Peyer's patch (tissue), 4 donors: ENCODE results near the gene OR2S2. TPM values are rescaled to one million over a fixed set of nuclear protein-coding genes. Genes with fewer than 3 reads are reported as not detected.

Experiments
- DNase-seq, 3 donors: peaks; one replicate each; pipeline ENCODE4 v3.0.0-alpha.2; 2017 to 2019
- H3K27ac ChIP-seq, 4 donors: fragments of 200-600 bp; sonication (generic); one replicate each; pipeline ENCODE4 v1.5.1; 2016 to 2019
- H3K27me3 ChIP-seq, 2 donors: fragments of 200-600 bp; sonication (generic); one replicate each; pipeline ENCODE4 v1.5.1; 2019
- H3K36me3 ChIP-seq, 3 donors: fragments of 200-600 bp; sonication (generic); one replicate each; pipeline ENCODE4 v1.5.1; 2016 to 2019
- H3K4me1 ChIP-seq, 4 donors: fragments of 200-600 bp; sonication (generic); one replicate each; pipeline ENCODE4 v1.5.1; 2016 to 2019
- H3K4me3 ChIP-seq, 4 donors: fragments of 200-600 bp; sonication (generic); 1 replicate in 3 of 4; 2 replicates in 1 of 4; pipeline ENCODE4 v1.5.1; 2016 to 2019; ENCODE audit warnings: mild to moderate bottlenecking in 1 of 4
- H3K9me3 ChIP-seq, 4 donors: fragments of 200-600 bp; sonication (generic); one replicate each; pipeline ENCODE4 v1.5.1; 2016 to 2019; ENCODE audit warnings: mild to moderate bottlenecking in 1 of 4
- POLR2A ChIP-seq, 2 donors: fragments of 450-650 bp; IDR thresholded peaks; one replicate each; pipeline ENCODE4 v1.5.1; 2017; ENCODE audit warnings: antibody characterized with exemption in 2 of 2, mild to moderate bottlenecking in 2 of 2, moderate library complexity in 2 of 2
- total RNA-seq, 4 donors: library from RNA; depleted of rRNA; stranded (reverse); fragments of >200 nt; gene quantifications; one replicate each; pipeline ENCODE4 v1.1.0, GENCODE V29; 2016
- TF ChIP-seq, protein P1 (sequence below), 6 experiments: fragments of 450-650 bp in 4 of 6; fragments of 200-600 bp in 2 of 6; sonication (generic) in 1 of 6; IDR thresholded peaks; one replicate each; pipeline ENCODE4 v1.5.1; 2017 to 2019; ENCODE audit warnings: antibody characterized with exemption in 6 of 6, mild to moderate bottlenecking in 3 of 6, moderate library complexity in 1 of 6

Gene OR2S2
- total RNA-seq, 4 donors from 2014 or later: not detected

DNA sequence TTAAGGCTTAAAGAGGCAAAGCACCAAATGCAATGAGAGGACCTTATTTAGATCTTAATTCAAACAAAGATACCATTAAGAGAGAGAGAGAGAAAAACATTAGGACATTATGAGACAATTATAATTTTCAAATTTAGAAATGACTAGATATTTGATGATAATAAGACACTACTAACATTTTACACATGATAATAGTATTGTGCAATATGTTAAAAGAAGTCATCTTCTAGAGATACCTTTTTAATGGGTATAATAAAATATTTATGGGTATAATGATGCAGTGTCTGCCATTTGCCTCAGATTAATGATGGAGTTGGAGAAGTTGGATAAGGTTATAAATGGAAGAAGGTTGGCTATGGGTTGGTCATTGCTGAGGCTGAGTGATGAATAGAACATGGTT is 27.4 kb downstream of the OR2S2 start:
- TF ChIP-seq POLR2A (IDR thresholded peaks at IDR 0.05): no peak
- TF ChIP-seq, protein P1, sequence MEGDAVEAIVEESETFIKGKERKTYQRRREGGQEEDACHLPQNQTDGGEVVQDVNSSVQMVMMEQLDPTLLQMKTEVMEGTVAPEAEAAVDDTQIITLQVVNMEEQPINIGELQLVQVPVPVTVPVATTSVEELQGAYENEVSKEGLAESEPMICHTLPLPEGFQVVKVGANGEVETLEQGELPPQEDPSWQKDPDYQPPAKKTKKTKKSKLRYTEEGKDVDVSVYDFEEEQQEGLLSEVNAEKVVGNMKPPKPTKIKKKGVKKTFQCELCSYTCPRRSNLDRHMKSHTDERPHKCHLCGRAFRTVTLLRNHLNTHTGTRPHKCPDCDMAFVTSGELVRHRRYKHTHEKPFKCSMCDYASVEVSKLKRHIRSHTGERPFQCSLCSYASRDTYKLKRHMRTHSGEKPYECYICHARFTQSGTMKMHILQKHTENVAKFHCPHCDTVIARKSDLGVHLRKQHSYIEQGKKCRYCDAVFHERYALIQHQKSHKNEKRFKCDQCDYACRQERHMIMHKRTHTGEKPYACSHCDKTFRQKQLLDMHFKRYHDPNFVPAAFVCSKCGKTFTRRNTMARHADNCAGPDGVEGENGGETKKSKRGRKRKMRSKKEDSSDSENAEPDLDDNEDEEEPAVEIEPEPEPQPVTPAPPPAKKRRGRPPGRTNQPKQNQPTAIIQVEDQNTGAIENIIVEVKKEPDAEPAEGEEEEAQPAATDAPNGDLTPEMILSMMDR (IDR thresholded peaks at IDR 0.05): no peak
- no peak overlapping the region for H3K27ac ChIP-seq
- no peaks in the 10 kb centered on the region for H3K36me3 ChIP-seq
- no peak for DNase-seq
- no peaks in the 10 kb centered on the region for H3K9me3 ChIP-seq
- no peaks in the 10 kb centered on the region for H3K4me1 ChIP-seq
- no peak overlapping the region for H3K4me3 ChIP-seq
- H3K27me3 ChIP-seq: no peaks in the 10 kb centered on the region

DNA sequence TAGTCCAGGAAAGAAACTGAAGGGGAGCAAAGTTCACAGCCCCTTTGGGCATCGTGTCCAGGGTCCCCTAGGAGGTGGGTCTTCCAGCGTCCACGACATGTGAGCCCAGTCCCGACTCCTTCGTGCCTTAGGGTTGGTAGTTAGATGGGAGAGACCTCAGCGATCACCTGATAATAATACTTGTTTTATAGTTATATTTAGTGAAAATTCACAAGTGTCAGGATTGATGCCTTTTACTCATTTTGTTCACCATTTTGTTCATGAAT is 28.6 kb downstream of the OR2S2 start:
- Histone ChIP-seq H3K4me3 (no peak overlapping the region), H3K27ac (no peak overlapping the region), H3K9me3 (no peaks in the 10 kb centered on the region), H3K4me1 (peaks cover 0 to under 1% (median 0%) of the 10 kb centered on the region in 4 donors), H3K36me3 (no peaks in the 10 kb centered on the region), H3K27me3 (no peaks in the 10 kb centered on the region)
- no peak for TF ChIP-seq POLR2A (IDR thresholded peaks at IDR 0.05)
- TF ChIP-seq, protein P1 (IDR thresholded peaks at IDR 0.05): no peak
- DNase-seq: no peak

DNA sequence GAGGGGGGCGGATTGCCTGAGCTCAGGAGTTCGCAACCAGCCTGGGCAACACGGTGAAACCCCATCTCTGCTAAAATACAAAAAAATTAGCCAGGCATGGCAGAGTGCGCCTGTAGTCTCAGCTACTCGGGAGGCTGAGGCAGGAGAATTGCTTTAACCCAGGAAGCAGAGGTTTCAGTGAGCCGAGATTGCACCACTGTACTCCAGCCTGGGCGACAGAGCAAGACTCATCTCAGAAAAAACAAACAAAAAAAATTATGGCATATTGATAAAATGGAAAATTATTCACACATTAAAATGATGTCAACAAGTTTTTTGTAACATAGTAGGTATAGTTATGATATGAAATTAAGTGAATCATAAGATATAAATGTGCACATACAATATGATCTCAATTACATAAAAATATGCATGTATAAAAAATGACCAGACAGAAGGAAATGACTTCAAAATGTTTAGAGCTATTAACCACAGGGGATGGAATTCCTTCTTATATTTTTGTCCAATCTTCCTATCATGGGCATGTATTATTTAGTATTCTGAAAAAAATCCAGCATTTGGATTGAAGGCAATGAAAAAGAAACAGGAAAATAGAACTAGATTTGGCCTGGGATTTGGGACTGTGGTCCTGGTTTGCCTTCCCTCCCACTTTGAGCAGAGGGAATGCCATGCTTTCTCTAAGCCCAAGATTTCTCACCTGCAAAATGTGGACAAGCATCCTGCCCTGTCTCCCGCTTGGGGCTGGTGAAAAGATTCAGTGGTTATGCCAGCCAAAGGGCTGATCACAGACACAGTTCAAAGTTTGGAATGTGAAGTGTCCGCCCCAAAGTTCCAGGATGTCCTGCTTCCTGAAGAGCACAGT is 29.1 kb downstream of the OR2S2 start:
- H3K4me3 ChIP-seq: no peak overlapping the region
- DNase-seq: peak in 1 of 3 donors; percentile 45
- no peaks in the 10 kb centered on the region for H3K27me3 ChIP-seq
- H3K36me3 ChIP-seq: no peaks in the 10 kb centered on the region
- TF ChIP-seq, protein P1 (IDR thresholded peaks at IDR 0.05): no peak
- no peak for TF ChIP-seq POLR2A (IDR thresholded peaks at IDR 0.05)
- H3K4me1 ChIP-seq: peaks cover 0 to 6% (median 0%) of the 10 kb centered on the region in 4 donors
- no peaks in the 10 kb centered on the region for H3K9me3 ChIP-seq
- H3K27ac ChIP-seq: no peak overlapping the region

DNA sequence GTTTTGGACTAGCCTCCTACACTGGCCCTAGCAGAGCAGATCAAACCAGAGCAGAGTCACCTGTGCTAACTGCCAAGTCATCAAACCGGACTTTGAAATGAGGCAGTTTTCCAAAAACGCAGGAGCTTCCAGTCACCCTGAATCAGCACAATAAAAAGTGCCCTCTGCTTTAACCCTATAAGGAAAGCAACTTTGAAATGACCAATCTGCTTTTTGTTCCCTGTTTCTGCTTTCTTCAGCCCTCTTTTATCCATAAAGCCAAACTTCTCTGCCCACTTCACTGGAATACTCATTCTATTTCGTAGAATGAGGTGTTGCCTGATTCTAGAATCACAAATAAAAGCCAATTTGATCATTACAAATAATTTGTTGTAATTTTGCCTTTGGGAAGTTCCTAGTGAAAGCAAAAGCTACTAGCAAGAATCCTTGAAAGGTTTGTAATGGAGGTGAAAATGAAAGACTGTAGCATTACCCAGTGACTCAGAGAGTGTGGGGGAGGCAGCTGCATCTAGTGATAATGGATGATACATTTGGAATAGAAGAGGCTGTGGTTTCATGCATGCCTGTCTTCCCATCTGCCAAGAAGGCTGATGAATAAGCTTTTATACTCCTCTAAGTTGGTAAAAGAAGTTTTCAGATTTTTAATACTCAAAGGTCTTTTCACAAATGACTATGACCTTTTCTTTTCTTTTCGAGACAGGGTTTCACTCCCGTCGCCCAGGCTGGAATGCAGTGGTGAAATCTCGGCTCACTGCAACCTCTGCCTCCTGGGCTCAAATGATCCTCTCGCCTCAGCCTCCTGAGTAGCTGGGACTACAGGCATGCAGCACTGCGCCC is 33.8 kb downstream of the OR2S2 start:
- Histone ChIP-seq H3K27ac (peak overlapping the region in 2 of 4 donors; percentile 23 to 37), H3K27me3 (no peaks in the 10 kb centered on the region), H3K4me1 (peaks cover 0 to 32% (median under 1%) of the 10 kb centered on the region in 4 donors), H3K9me3 (no peaks in the 10 kb centered on the region), H3K36me3 (no peaks in the 10 kb centered on the region), H3K4me3 (no peak overlapping the region)
- no peak for TF ChIP-seq POLR2A (IDR thresholded peaks at IDR 0.05)
- TF ChIP-seq, protein P1 (IDR thresholded peaks at IDR 0.05): no peak
- no peak for DNase-seq

DNA sequence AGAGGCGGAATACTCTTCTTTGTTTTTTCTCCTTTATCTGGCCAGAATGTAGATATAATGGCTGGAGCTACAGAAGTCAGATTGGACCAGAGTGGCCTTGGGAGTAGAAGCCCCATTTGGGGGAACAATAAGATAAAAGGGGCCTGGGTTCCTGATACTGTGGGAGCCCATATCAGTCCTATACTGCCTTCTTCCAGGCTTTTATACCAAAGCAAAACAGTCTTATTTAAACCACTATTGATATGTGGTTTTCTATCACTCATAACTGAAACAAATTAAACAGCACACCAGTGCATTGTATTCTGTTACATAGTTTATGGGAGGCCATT is 34.4 kb downstream of the OR2S2 start:
- H3K9me3 ChIP-seq: no peaks in the 10 kb centered on the region
- no peak for DNase-seq
- no peak for TF ChIP-seq POLR2A (IDR thresholded peaks at IDR 0.05)
- TF ChIP-seq, protein P1 (IDR thresholded peaks at IDR 0.05): no peak
- H3K4me1 ChIP-seq: peaks cover 0 to 38% (median 3%) of the 10 kb centered on the region in 4 donors
- H3K27ac ChIP-seq: peak overlapping the region in 2 of 4 donors; percentile 23 to 37
- H3K4me3 ChIP-seq: no peak overlapping the region
- H3K27me3 ChIP-seq: no peaks in the 10 kb centered on the region
- no peaks in the 10 kb centered on the region for H3K36me3 ChIP-seq
